ENCODE results near the gene TPSAB1. TPM values are rescaled to one million over a fixed set of nuclear protein-coding genes. Genes with fewer than 3 reads are reported as not detected.
"Not testable (repeated sequence)": the region's sequence is repeated elsewhere in the genome, so short reads cannot be mapped to it uniquely, and the experiment has no call there.

The TPSAB1 gene
- total and polyA plus RNA-seq, 2 donors (not counting 3 experiments of a cell fraction or from before 2014, with no cell fraction given), result not detected

DNA sequence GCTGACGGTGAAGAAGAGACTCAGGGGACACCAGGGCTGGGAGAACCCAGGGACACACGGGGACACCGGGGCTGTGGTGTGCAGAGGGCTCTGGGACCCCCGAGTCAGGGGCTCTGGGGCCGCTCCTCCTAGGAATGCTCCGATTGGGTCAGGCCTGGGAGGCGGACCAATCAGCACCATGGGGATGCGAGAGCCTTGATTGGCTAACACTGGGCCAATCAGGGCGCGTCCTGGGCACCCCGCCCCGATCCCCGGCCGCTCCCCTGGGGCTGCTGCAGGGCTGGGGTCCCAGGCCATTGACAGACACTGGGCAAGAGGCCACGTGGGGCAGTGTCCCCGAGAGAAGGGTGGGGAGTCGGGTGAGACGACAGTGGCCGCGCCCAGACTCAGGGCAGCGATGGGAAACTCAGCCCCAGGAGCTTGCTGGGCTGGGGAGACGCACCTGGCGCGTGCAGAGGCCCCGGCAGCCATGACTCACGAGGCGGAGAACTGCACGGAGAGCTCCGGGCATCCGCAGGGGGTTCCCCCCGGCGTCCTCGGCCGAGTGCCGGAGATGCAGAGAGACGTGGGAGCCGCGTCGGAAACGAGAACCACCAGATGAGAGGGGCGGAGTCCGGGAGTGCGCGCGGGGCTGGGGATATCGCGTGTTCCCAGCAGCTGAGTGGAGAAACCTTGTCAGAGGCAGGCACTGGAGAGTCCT, 8.3 kb upstream of the TPSAB1 start:
- FAIRE-seq; H3K4me1 ChIP-seq (ENCODE audit: control insufficient read depth, extremely low read depth, insufficient read depth, low read length); H3K27ac ChIP-seq (ENCODE audit: insufficient read depth, low read depth, low read length); H3K36me3 ChIP-seq (ENCODE audit: control insufficient read depth in 2 of 2, extremely low read depth in 1 of 2, insufficient read depth in 2 of 2, low read length in 2 of 2); POLR2A ChIA-PET; H3K9ac ChIP-seq (replicated peaks; ENCODE audit: extremely low read depth, insufficient read depth, low read length); H2AFZ ChIP-seq (ENCODE audit: low read depth, low read length); H3K4me2 ChIP-seq (ENCODE audit: insufficient read depth, low read length); CTCF ChIA-PET; intact Hi-C loops (cut with micrococcal nuclease); BruUV-seq (replicated peaks); DNase-seq (ENCODE audit: low read depth, low spot score); H3K9me3 ChIP-seq (replicated peaks; ENCODE audit: control insufficient read depth, insufficient read depth, low read length); H3K9me1 ChIP-seq (replicated peaks; ENCODE audit: control insufficient read depth, extremely low read depth, insufficient read depth, low read length); H3K4me3 ChIP-seq (replicated peaks in 1 of 3; ENCODE audit: insufficient read depth in 1 of 3, low read depth in 1 of 3, low read length in 3 of 3); H4K20me1 ChIP-seq (replicated peaks; ENCODE audit: control insufficient read depth, extremely low read depth, insufficient read depth, low read length); H3K79me2 ChIP-seq (ENCODE audit: control insufficient read depth, insufficient read depth, low read length); H3K27me3 ChIP-seq (ENCODE audit: control insufficient read depth in 2 of 2, insufficient read depth in 2 of 2, low read length in 2 of 2); dilution Hi-C loops (cut with MboI; ENCODE audit: extremely low pct_ligation_motif_present, low sequenced_read_pairs): not testable (repeated sequence)

DNA sequence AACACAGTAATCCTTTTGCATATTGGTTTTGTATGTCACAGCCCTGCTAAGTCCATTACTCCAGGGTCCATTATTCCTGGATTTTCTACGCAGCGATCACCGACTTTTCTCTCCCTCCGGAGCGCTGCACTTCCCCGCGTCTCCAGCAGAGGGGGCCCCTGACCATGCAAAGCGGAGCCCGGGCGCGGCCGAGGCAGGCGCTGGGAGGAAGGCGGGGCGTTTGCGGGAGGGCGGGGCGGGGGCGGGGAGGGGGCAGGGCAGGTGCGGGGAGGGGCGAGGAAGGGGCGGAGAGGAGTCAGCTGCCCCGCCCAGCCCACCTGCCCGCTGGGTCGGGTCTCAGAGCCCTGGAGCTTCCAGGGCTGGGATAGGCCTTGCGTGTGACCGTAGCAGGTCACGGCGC, 3.8 kb upstream of the TPSAB1 start:
- H3K9me1 ChIP-seq (replicated peaks; ENCODE audit: control insufficient read depth, extremely low read depth, insufficient read depth, low read length); H3K36me3 ChIP-seq (ENCODE audit: control insufficient read depth in 2 of 2, extremely low read depth in 1 of 2, insufficient read depth in 2 of 2, low read length in 2 of 2); intact Hi-C loops (cut with micrococcal nuclease); H3K9ac ChIP-seq (replicated peaks; ENCODE audit: extremely low read depth, insufficient read depth, low read length); H3K4me1 ChIP-seq (ENCODE audit: control insufficient read depth, extremely low read depth, insufficient read depth, low read length); H3K27ac ChIP-seq (ENCODE audit: insufficient read depth, low read depth, low read length); H3K27me3 ChIP-seq (ENCODE audit: control insufficient read depth in 2 of 2, insufficient read depth in 2 of 2, low read length in 2 of 2); H3K79me2 ChIP-seq (ENCODE audit: control insufficient read depth, insufficient read depth, low read length); H3K4me2 ChIP-seq (ENCODE audit: insufficient read depth, low read length); H3K4me3 ChIP-seq (replicated peaks in 1 of 3; ENCODE audit: insufficient read depth in 1 of 3, low read depth in 1 of 3, low read length in 3 of 3); H3K9me3 ChIP-seq (replicated peaks; ENCODE audit: control insufficient read depth, insufficient read depth, low read length); dilution Hi-C loops (cut with MboI; ENCODE audit: extremely low pct_ligation_motif_present, low sequenced_read_pairs); CTCF ChIA-PET; BruUV-seq (replicated peaks); H2AFZ ChIP-seq (ENCODE audit: low read depth, low read length); DNase-seq (ENCODE audit: low read depth, low spot score); H4K20me1 ChIP-seq (replicated peaks; ENCODE audit: control insufficient read depth, extremely low read depth, insufficient read depth, low read length); POLR2A ChIA-PET: not testable (repeated sequence)
- FAIRE-seq, result peak; percentile 95

DNA sequence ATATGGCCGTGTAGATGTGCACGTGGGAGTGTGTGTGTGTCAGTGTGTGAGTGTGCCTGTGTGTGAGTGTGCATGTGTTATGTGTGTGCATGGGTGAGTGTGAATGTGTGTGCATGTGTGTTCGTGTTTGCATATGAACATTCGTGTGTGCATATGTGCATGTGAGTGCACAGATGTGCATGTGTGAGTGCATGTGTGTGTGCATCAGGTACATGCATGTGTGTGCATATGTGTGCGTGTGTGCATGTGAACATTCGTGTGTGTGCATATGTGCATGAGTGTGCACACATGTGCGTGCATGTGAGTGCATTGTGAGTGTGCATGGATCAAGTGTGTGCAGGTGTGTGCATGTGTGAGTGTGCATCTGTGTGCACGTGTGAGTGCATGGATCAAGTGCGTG, 2.5 kb upstream of the TPSAB1 start:
- TF ChIP-seq POLR2AphosphoS5 (IDR thresholded peaks at IDR 0.05; ENCODE audit: insufficient read depth, low read depth, low read length) (no peak), EZH2 (IDR thresholded peaks at IDR 0.05; ENCODE audit: borderline replicate concordance, low read depth, low read length, severe bottlenecking) (no peak), FOS (IDR thresholded peaks at IDR 0.05; ENCODE audit: borderline replicate concordance, insufficient read depth, low read length) (no peak), MYC (IDR thresholded peaks at IDR 0.05; ENCODE audit: low read depth, low read length) (no peak), JUN (IDR thresholded peaks at IDR 0.05; ENCODE audit: borderline replicate concordance, insufficient read depth, insufficient read length, low read depth) (no peak), POLR2A (IDR thresholded peaks at IDR 0.05; ENCODE audit: low read depth, low read length) (no peak), GATA2 (IDR thresholded peaks at IDR 0.05; ENCODE audit: insufficient read depth, insufficient read length, low read depth, low read length) (no peak)
- TF ChIP-seq, protein P1, sequence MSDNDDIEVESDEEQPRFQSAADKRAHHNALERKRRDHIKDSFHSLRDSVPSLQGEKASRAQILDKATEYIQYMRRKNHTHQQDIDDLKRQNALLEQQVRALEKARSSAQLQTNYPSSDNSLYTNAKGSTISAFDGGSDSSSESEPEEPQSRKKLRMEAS (IDR thresholded peaks at IDR 0.05; ENCODE audit: insufficient read depth, insufficient read length), result no peak
- TF ChIP-seq, protein P2, sequence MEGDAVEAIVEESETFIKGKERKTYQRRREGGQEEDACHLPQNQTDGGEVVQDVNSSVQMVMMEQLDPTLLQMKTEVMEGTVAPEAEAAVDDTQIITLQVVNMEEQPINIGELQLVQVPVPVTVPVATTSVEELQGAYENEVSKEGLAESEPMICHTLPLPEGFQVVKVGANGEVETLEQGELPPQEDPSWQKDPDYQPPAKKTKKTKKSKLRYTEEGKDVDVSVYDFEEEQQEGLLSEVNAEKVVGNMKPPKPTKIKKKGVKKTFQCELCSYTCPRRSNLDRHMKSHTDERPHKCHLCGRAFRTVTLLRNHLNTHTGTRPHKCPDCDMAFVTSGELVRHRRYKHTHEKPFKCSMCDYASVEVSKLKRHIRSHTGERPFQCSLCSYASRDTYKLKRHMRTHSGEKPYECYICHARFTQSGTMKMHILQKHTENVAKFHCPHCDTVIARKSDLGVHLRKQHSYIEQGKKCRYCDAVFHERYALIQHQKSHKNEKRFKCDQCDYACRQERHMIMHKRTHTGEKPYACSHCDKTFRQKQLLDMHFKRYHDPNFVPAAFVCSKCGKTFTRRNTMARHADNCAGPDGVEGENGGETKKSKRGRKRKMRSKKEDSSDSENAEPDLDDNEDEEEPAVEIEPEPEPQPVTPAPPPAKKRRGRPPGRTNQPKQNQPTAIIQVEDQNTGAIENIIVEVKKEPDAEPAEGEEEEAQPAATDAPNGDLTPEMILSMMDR (IDR thresholded peaks at IDR 0.05; ENCODE audit: extremely low read depth in 1 of 2, insufficient read depth in 1 of 2, low read depth in 1 of 2, low read length in 2 of 2), result no peak
- Histone ChIP-seq H2AFZ (ENCODE audit: low read depth, low read length) (no peak overlapping the region), H3K9me1 (replicated peaks; ENCODE audit: control insufficient read depth, extremely low read depth, insufficient read depth, low read length) (no peaks in the 10 kb centered on the region), H3K4me1 (ENCODE audit: control insufficient read depth, extremely low read depth, insufficient read depth, low read length) (no peaks in the 10 kb centered on the region), H3K4me3 (replicated peaks in 1 of 3; ENCODE audit: insufficient read depth in 1 of 3, low read depth in 1 of 3, low read length in 3 of 3) (no peak overlapping the region), H3K27me3 (ENCODE audit: control insufficient read depth in 2 of 2, insufficient read depth in 2 of 2, low read length in 2 of 2) (no peaks in the 10 kb centered on the region), H3K4me2 (ENCODE audit: insufficient read depth, low read length) (no peak overlapping the region), H3K9ac (replicated peaks; ENCODE audit: extremely low read depth, insufficient read depth, low read length) (no peak overlapping the region), H3K9me3 (replicated peaks; ENCODE audit: control insufficient read depth, insufficient read depth, low read length) (no peaks in the 10 kb centered on the region), H3K79me2 (ENCODE audit: control insufficient read depth, insufficient read depth, low read length) (no peaks in the 10 kb centered on the region), H4K20me1 (replicated peaks; ENCODE audit: control insufficient read depth, extremely low read depth, insufficient read depth, low read length) (no peaks in the 10 kb centered on the region), H3K36me3 (ENCODE audit: control insufficient read depth in 2 of 2, extremely low read depth in 1 of 2, insufficient read depth in 2 of 2, low read length in 2 of 2) (no peaks in the 10 kb centered on the region), H3K27ac (ENCODE audit: insufficient read depth, low read depth, low read length) (no peak overlapping the region)
- intact Hi-C loops (cut with micrococcal nuclease) (no loop called here), dilution Hi-C loops (cut with MboI; ENCODE audit: extremely low pct_ligation_motif_present, low sequenced_read_pairs) (no loop called here)
- CTCF ChIA-PET, result no interaction called here
- DNase-seq (ENCODE audit: low read depth, low spot score), result no peak
- BruUV-seq (replicated peaks), result no TSS peak
- POLR2A ChIA-PET, result no interaction called here
- FAIRE-seq, result no peak
